AG09309 (cell line): ENCODE results near the gene LRMDA.

Experiments
- DNase-seq: peaks from one replicate; pipeline ENCODE4 v3.0.0-alpha.2; 2010; ENCODE audit warnings: low read depth
- H3K4me3 ChIP-seq: 2 replicates; pipeline ENCODE4 v1.5.1; 2011; ENCODE audit warnings: mild to moderate bottlenecking, low read depth, low read length, moderate library complexity; ENCODE audit not compliant: control insufficient read depth
- TF ChIP-seq, protein P1 (sequence below): IDR thresholded peaks from 2 replicates; pipeline ENCODE4 v1.5.1; 2011; ENCODE audit warnings: mild to moderate bottlenecking, low read depth, low read length, inconsistent platforms; ENCODE audit not compliant: insufficient read depth, control insufficient read depth; ENCODE audit errors: missing control alignments

The LRMDA gene

GRCh38 chr10:75464478-75465449 lies 33.3 kb downstream of the LRMDA start:
- no peak for DNase-seq
- TF ChIP-seq, protein P1, sequence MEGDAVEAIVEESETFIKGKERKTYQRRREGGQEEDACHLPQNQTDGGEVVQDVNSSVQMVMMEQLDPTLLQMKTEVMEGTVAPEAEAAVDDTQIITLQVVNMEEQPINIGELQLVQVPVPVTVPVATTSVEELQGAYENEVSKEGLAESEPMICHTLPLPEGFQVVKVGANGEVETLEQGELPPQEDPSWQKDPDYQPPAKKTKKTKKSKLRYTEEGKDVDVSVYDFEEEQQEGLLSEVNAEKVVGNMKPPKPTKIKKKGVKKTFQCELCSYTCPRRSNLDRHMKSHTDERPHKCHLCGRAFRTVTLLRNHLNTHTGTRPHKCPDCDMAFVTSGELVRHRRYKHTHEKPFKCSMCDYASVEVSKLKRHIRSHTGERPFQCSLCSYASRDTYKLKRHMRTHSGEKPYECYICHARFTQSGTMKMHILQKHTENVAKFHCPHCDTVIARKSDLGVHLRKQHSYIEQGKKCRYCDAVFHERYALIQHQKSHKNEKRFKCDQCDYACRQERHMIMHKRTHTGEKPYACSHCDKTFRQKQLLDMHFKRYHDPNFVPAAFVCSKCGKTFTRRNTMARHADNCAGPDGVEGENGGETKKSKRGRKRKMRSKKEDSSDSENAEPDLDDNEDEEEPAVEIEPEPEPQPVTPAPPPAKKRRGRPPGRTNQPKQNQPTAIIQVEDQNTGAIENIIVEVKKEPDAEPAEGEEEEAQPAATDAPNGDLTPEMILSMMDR = no peak
- H3K4me3 ChIP-seq = no peak overlapping the region

- no peak overlapping the region for H3K4me3 ChIP-seq
- TF ChIP-seq, protein P1 = no peak
- no peak for DNase-seq
Measured at GRCh38 chr10:75465450-75465827, 34.0 kb downstream of the LRMDA start.

DNA sequence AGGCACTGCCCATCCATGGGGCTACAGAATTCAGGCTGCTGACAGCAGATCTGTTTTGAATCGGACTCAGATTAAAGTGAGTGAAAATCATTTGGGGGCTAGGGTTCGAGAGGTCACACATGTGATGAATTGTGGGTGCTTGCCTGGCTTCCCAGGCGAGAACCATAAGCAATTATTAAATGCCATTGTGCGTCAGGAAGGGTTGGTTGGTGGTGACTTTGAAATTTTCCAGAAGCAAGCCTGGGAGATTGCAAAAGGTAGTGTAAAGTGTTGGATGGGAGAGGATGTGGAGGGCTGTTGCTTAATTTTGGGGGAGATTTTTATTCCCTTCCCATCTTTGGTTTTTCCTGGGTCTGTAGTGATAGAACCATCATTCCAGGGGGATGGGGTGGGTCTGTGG lies 34.6 kb downstream of the LRMDA start:
- no peak overlapping the region for H3K4me3 ChIP-seq
- DNase-seq = no peak
- TF ChIP-seq, protein P1 = no peak

DNA sequence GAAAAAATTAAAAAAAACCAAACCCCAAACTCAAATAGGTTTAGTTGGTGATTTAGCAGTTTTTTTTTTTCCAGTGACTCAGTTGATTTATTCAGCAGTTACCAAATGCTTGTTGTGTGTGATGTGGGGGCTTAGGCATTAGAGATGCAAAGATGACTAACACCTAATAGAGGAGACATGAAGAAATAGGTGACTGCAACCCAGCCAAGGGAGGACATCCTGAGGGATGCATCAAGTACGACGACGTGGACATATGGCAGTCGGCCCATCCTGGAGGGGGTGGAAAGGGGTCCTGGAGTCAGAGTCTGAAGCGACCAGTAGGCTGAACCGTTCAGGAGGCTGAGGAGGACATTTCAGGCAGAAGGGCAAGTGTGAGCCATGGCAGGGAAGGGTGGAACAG lies 35.5 kb downstream of the LRMDA start:
- TF ChIP-seq, protein P1 = no peak
- H3K4me3 ChIP-seq = no peak overlapping the region
- DNase-seq = no peak

GRCh38 chr10:75468612-75469005 lies 37.2 kb downstream of the LRMDA start:
- H3K4me3 ChIP-seq = no peak overlapping the region
- TF ChIP-seq, protein P1 = no peak
- DNase-seq = no peak

- TF ChIP-seq, protein P1 = no peak
- DNase-seq = peak; percentile 98
- H3K4me3 ChIP-seq = no peak overlapping the region
Measured at GRCh38 chr10:75469006-75469616, 37.7 kb downstream of the LRMDA start.
